Nephron (organoid): ENCODE results near the gene SMPD2.

Experiments
- H3K27ac Mint-ChIP-seq, 3 experiments: 2 replicates each; pipeline ENCODE4 v1.8.0; 2020; ENCODE audit warnings: mixed read lengths in 3 of 3, mild to moderate bottlenecking in 2 of 3, moderate library complexity in 1 of 3
- H3K27me3 Mint-ChIP-seq: 2 replicates; pipeline ENCODE4 v1.8.0; 2021; ENCODE audit warnings: low read depth, mild to moderate bottlenecking, moderate library complexity, mixed read lengths
- H3K36me3 Mint-ChIP-seq: 2 replicates; pipeline ENCODE4 v1.8.0; 2020; ENCODE audit warnings: low read depth, mixed read lengths
- H3K4me1 Mint-ChIP-seq: 2 replicates; pipeline ENCODE4 v1.8.0; 2020; ENCODE audit warnings: mixed read lengths
- H3K4me3 Mint-ChIP-seq, 3 experiments: 2 replicates each; pipeline ENCODE4 v1.8.0; 2020; ENCODE audit warnings: mild to moderate bottlenecking in 3 of 3, mixed read lengths in 3 of 3, moderate library complexity in 2 of 3
- H3K9me3 Mint-ChIP-seq: 2 replicates; pipeline ENCODE4 v1.8.0; 2020; ENCODE audit warnings: mixed read lengths
- CTCF ChIP-seq, 3 experiments: fragments of 200-600 bp; sonication (generic); IDR thresholded peaks; one replicate each; pipeline ENCODE4 v1.5.0; 2021; ENCODE audit warnings: antibody characterized with exemption in 3 of 3; ENCODE audit not compliant: unreplicated experiment in 3 of 3

SMPD2 gene

GRCh38 chr6:109451376-109451775 lies 10.9 kb downstream of the SMPD2 start:
- Mint-ChIP-seq H3K9me3 (no peaks in the 10 kb centered on the region), H3K4me1 (peaks cover 19% of the 10 kb centered on the region), H3K27ac (no peak overlapping the region), H3K4me3 (peak overlapping the region in 1 of 3 experiments; percentile 14), H3K36me3 (peaks cover 7% of the 10 kb centered on the region), H3K27me3 (peaks cover 4% of the 10 kb centered on the region)
- no peak for TF ChIP-seq CTCF (IDR thresholded peaks at IDR 0.05; ENCODE audit: unreplicated experiment in 3 of 3)

GRCh38 chr6:109452181-109452580 lies 11.7 kb downstream of the SMPD2 start:
- peaks cover 7% of the 10 kb centered on the region for H3K36me3 Mint-ChIP-seq
- no peak overlapping the region for H3K27ac Mint-ChIP-seq
- peaks cover 25% of the 10 kb centered on the region for H3K4me1 Mint-ChIP-seq
- H3K4me3 Mint-ChIP-seq: peak overlapping the region; percentile 7 to 56 (median 43)
- no peak for TF ChIP-seq CTCF (IDR thresholded peaks at IDR 0.05; ENCODE audit: unreplicated experiment in 3 of 3)
- H3K27me3 Mint-ChIP-seq: peaks cover 10% of the 10 kb centered on the region
- no peaks in the 10 kb centered on the region for H3K9me3 Mint-ChIP-seq

GRCh38 chr6:109453156-109453555 lies 12.6 kb downstream of the SMPD2 start:
- peaks cover 29% of the 10 kb centered on the region for H3K4me1 Mint-ChIP-seq
- no peak for TF ChIP-seq CTCF (IDR thresholded peaks at IDR 0.05; ENCODE audit: unreplicated experiment in 3 of 3)
- no peak overlapping the region for H3K27ac Mint-ChIP-seq
- peaks cover 7% of the 10 kb centered on the region for H3K36me3 Mint-ChIP-seq
- peaks cover 14% of the 10 kb centered on the region for H3K27me3 Mint-ChIP-seq
- no peaks in the 10 kb centered on the region for H3K9me3 Mint-ChIP-seq
- peak overlapping the region; percentile 40 to 97 (median 54) for H3K4me3 Mint-ChIP-seq

GRCh38 chr6:109453594-109454495 lies 13.3 kb downstream of the SMPD2 start:
- no peak for TF ChIP-seq CTCF (IDR thresholded peaks at IDR 0.05; ENCODE audit: unreplicated experiment in 3 of 3)
- peak overlapping the region; percentile 79 to 97 (median 97) for H3K4me3 Mint-ChIP-seq
- H3K9me3 Mint-ChIP-seq: no peaks in the 10 kb centered on the region
- H3K4me1 Mint-ChIP-seq: peaks cover 29% of the 10 kb centered on the region
- H3K27me3 Mint-ChIP-seq: peaks cover 14% of the 10 kb centered on the region
- H3K36me3 Mint-ChIP-seq: peaks cover 7% of the 10 kb centered on the region
- H3K27ac Mint-ChIP-seq: peak overlapping the region; percentile 70 to 85 (median 72)

- peaks cover 14% of the 10 kb centered on the region for H3K27me3 Mint-ChIP-seq
- H3K9me3 Mint-ChIP-seq: no peaks in the 10 kb centered on the region
- no peak for TF ChIP-seq CTCF (IDR thresholded peaks at IDR 0.05; ENCODE audit: unreplicated experiment in 3 of 3)
- H3K4me3 Mint-ChIP-seq: peak overlapping the region; percentile 97
- H3K4me1 Mint-ChIP-seq: peaks cover 29% of the 10 kb centered on the region
- peak overlapping the region; percentile 70 to 85 (median 72) for H3K27ac Mint-ChIP-seq
- peaks cover 7% of the 10 kb centered on the region for H3K36me3 Mint-ChIP-seq
These were observed 14.2 kb downstream of the SMPD2 start for GRCh38 chr6:109454496-109455436.
